Measurements from ENCODE around the gene MAST2.

Gene MAST2

DNA sequence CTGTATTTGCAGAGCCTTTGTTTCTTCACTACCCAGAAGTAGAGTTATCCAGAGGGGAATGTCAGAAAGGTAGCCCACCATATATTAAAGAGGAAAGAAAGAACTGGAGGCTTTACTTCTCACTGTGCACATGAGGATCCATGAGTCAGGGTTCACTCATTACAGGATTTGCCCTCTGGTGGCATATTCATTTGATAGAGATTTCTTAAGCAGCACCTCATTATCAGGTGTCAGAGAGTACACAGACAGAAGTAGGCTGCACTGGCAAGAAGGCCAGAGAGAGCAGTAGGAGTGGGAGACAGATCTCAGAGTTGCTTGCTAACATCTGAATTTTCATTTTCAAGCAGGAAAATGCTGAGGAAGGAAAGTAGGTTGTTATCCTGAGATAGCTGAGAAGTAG, 205.2 kb downstream of the MAST2 start:
- Histone ChIP-seq H3K27ac (no peak overlapping the region), H3K9me3 (no peaks in the 10 kb centered on the region), H3K27me3 (no peaks in the 10 kb centered on the region), H3K4me3 (ENCODE audit: low read depth in 1 of 2, low read length in 1 of 2) (no peak overlapping the region), H3K36me3 (peaks cover 83% of the 10 kb centered on the region), H3K4me1 (ENCODE audit: control insufficient read depth in 1 of 2, insufficient read depth in 1 of 2, low read depth in 1 of 2, low read length in 1 of 2) (peaks cover 3% of the 10 kb centered on the region in 2 experiments)
- TF ChIP-seq, protein P1, sequence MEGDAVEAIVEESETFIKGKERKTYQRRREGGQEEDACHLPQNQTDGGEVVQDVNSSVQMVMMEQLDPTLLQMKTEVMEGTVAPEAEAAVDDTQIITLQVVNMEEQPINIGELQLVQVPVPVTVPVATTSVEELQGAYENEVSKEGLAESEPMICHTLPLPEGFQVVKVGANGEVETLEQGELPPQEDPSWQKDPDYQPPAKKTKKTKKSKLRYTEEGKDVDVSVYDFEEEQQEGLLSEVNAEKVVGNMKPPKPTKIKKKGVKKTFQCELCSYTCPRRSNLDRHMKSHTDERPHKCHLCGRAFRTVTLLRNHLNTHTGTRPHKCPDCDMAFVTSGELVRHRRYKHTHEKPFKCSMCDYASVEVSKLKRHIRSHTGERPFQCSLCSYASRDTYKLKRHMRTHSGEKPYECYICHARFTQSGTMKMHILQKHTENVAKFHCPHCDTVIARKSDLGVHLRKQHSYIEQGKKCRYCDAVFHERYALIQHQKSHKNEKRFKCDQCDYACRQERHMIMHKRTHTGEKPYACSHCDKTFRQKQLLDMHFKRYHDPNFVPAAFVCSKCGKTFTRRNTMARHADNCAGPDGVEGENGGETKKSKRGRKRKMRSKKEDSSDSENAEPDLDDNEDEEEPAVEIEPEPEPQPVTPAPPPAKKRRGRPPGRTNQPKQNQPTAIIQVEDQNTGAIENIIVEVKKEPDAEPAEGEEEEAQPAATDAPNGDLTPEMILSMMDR (IDR thresholded peaks at IDR 0.05): no peak

DNA sequence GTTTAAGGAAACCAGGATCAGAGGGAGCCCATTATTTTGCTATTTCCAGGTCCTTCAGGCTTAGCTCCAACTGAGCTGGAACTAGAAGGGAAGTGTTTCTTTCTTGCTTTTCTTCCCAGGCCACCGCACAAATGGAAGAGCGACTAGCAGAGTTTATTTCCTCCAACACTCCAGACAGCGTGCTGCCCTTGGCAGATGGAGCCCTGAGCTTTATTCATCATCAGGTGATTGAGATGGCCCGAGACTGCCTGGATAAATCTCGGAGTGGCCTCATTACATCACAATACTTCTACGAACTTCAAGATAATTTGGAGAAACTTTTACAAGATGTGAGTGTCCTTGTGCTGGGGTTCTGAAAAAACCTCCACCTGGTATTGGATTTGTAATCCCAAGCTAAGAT, 207.2 kb downstream of the MAST2 start:
- Histone ChIP-seq H3K27me3 (no peaks in the 10 kb centered on the region), H3K4me3 (ENCODE audit: low read depth in 1 of 2, low read length in 1 of 2) (no peak overlapping the region), H3K27ac (no peak overlapping the region), H3K4me1 (ENCODE audit: control insufficient read depth in 1 of 2, insufficient read depth in 1 of 2, low read depth in 1 of 2, low read length in 1 of 2) (no peaks in the 10 kb centered on the region), H3K36me3 (peaks cover 73% of the 10 kb centered on the region), H3K9me3 (no peaks in the 10 kb centered on the region)
- TF ChIP-seq, protein P1 (IDR thresholded peaks at IDR 0.05): no peak

DNA sequence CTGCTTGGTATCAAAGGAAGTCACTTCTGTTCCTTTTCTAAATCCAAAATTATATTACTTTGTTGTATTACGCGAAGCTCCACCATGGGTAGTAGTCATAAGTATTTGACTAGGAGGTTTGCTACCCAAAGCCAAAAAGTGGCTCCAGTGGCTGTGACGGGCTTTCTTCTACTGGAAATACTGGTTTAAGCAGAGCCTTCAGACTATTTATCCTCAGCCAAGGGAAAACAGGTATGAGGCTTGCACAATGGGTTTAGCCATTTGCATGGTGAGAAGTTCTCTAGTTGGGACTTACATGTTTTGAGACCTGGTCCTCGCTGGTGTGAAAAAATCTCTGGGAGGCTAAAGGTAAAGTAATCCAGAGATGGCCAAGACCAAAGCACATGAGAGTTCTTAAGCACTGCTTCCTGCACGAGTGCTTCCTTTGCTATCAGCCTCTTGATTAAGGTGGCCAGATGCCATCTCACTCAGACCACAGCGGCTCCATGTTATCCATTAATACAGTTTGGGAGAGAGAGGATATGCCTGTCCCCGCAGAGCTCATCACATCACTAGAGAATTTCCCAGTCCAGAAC, 207.8 kb downstream of the MAST2 start:
- Histone ChIP-seq H3K27me3 (no peaks in the 10 kb centered on the region), H3K4me3 (ENCODE audit: low read depth in 1 of 2, low read length in 1 of 2) (no peak overlapping the region), H3K36me3 (peaks cover 67% of the 10 kb centered on the region), H3K9me3 (no peaks in the 10 kb centered on the region), H3K4me1 (ENCODE audit: control insufficient read depth in 1 of 2, insufficient read depth in 1 of 2, low read depth in 1 of 2, low read length in 1 of 2) (no peaks in the 10 kb centered on the region), H3K27ac (no peak overlapping the region)
- TF ChIP-seq, protein P1 (IDR thresholded peaks at IDR 0.05): no peak

DNA sequence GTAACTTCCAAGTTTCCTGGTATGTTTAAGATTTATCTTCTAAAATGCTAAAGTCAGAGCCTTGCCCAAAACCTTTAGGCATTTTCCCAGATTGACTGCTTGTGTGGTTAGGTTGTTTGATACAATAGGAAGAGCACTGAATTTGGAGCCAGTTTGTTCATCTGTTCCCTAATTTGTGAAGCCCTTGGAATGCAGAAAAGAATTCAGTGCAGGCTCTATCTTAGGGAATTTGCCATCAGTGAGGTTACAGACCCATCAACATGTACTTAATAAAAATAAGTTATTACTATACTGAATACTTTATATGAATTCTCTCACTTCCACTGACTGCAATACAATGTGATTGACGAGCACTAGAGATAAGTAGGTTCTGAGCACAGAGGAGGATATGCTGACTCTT, 208.8 kb downstream of the MAST2 start:
- Histone ChIP-seq H3K36me3 (peaks cover 57% of the 10 kb centered on the region), H3K27ac (no peak overlapping the region), H3K4me1 (ENCODE audit: control insufficient read depth in 1 of 2, insufficient read depth in 1 of 2, low read depth in 1 of 2, low read length in 1 of 2) (no peaks in the 10 kb centered on the region), H3K4me3 (ENCODE audit: low read depth in 1 of 2, low read length in 1 of 2) (no peak overlapping the region), H3K27me3 (no peaks in the 10 kb centered on the region), H3K9me3 (no peaks in the 10 kb centered on the region)
- TF ChIP-seq, protein P1 (IDR thresholded peaks at IDR 0.05): no peak

DNA sequence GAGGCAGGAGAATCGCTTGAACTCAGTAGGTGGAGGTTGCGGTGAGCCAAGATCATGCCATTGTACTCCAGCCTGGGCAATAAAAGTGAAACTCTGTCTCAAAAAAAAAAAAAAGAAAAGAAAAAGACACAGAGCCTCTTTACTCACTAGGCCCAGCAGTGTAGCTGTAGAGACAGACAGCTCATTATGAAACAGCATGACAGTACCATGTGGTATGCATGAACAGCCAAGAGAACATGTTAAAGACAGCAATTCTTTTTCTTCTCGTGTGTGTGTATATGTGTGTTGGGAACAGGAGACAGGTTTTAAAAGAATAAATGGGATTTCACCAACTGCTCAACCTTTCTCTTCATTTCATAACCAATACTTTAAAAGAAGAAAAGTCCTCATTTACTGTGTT, 210.2 kb downstream of the MAST2 start:
- Histone ChIP-seq H3K9me3 (no peaks in the 10 kb centered on the region), H3K4me3 (ENCODE audit: low read depth in 1 of 2, low read length in 1 of 2) (no peak overlapping the region), H3K27ac (no peak overlapping the region), H3K27me3 (no peaks in the 10 kb centered on the region), H3K4me1 (ENCODE audit: control insufficient read depth in 1 of 2, insufficient read depth in 1 of 2, low read depth in 1 of 2, low read length in 1 of 2) (no peaks in the 10 kb centered on the region), H3K36me3 (peaks cover 44% of the 10 kb centered on the region)
- TF ChIP-seq, protein P1 (IDR thresholded peaks at IDR 0.05): no peak

Data from neutrophil (primary cell).